Thoracic aorta (tissue), 2 donors: Measurements from ENCODE around the gene NF2. TPM values are rescaled to one million over a fixed set of nuclear protein-coding genes. Genes with fewer than 3 reads are reported as not detected.

Experiments used
- ATAC-seq: fragments of 150-250 bp; one replicate; pipeline ENCODE4 v1.8.0; 2017; ENCODE audit warnings: low read depth; ENCODE audit not compliant: insufficient number of reproducible peaks, low FRiP score
- DNase-seq: peaks from one replicate; pipeline ENCODE4 v3.0.0-alpha.2; 2020; ENCODE audit warnings: low spot score
- H3K27ac ChIP-seq, 2 donors: fragments of 200-600 bp; sonication (generic); 1 replicate in 1 of 2; 2 replicates in 1 of 2; pipeline ENCODE4 v1.5.1; 2016; ENCODE audit warnings: mild to moderate bottlenecking in 2 of 2, moderate library complexity in 2 of 2
- H3K27me3 ChIP-seq: fragments of 200-600 bp; sonication (generic); replicated peaks from 2 replicates; pipeline ENCODE4 v1.6.0; 2016; ENCODE audit warnings: mild to moderate bottlenecking; ENCODE audit not compliant: insufficient read depth
- H3K36me3 ChIP-seq: fragments of 200-600 bp; sonication (generic); one replicate; pipeline ENCODE4 v1.5.1; 2016
- H3K4me1 ChIP-seq, 2 donors: fragments of 200-600 bp; sonication (generic); 1 replicate in 1 of 2; 2 replicates in 1 of 2; pipeline versions ENCODE4 v1.5.1 to v1.6.0; 2016; ENCODE audit warnings: low read depth in 2 of 2, mild to moderate bottlenecking in 1 of 2; ENCODE audit not compliant: control insufficient read depth in 1 of 2
- H3K4me3 ChIP-seq: fragments of 200-600 bp; sonication (generic); 2 replicates; pipeline ENCODE4 v1.5.1; 2016; ENCODE audit warnings: mild to moderate bottlenecking
- H3K9me3 ChIP-seq: fragments of 200-600 bp; sonication (generic); 2 replicates; pipeline ENCODE4 v1.5.1; 2016
- CTCF ChIP-seq: fragments of 200-600 bp; sonication (generic); IDR thresholded peaks from one replicate; pipeline ENCODE4 v1.5.1; 2019; ENCODE audit warnings: antibody characterized with exemption
- total RNA-seq, 2 donors: library from RNA; depleted of rRNA; stranded (reverse); fragments of >200 nt; gene quantifications; one replicate each; pipeline versions ENCODE4 v1.1.0 to v1.2.3, GENCODE V29; 2016

The NF2 gene
- total RNA-seq, 2 donors from 2014 or later = 37.1 to 41.2 TPM

DNA sequence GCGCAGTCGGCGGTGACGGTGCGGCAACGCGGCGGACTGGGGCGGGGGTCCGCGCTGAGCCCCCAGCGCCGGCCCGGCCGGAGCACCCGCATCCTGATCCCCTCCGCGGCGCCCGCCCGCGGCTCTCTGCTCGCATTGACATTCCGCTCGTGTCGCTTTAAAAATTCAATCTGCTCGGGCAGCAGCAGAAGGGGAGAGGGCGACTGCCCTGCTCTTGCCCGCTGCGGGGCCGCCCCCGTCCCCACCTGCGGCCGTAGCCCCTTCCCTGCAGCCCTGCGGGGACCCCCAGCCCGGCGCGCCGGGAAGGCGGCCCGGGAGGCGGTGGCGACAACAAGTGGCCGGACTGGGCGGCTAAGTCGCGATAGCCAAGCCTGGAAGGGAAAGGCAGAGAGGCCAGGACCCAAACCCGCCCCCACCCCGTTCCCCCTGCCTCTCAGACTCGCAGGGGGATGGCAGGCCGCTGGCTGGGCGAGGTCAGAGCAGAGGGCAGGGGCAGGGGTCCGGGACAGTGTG, 117.4 kb downstream of the NF2 start:
- no peak for TF ChIP-seq CTCF
- peaks cover 8% of the 10 kb centered on the region for H3K27me3 ChIP-seq
- ATAC-seq (no peak), DNase-seq (no peak)
- no peak overlapping the region for H3K4me3 ChIP-seq
- H3K9me3 ChIP-seq = no peaks in the 10 kb centered on the region
- H3K36me3 ChIP-seq = no peaks in the 10 kb centered on the region
- no peak overlapping the region for H3K27ac ChIP-seq
- peaks cover 0 to 8% of the 10 kb centered on the region in 2 donors for H3K4me1 ChIP-seq

GRCh38 chr22:29722151-29722550, 118.7 kb downstream of the NF2 start:
- ATAC-seq = no peak
- H3K27ac ChIP-seq = no peak overlapping the region
- no peak for TF ChIP-seq CTCF
- H3K4me3 ChIP-seq = no peak overlapping the region
- no peaks in the 10 kb centered on the region for H3K9me3 ChIP-seq
- no peak for DNase-seq
- peaks cover 8% of the 10 kb centered on the region for H3K27me3 ChIP-seq
- H3K4me1 ChIP-seq = peaks cover 0 to 8% of the 10 kb centered on the region in 2 donors
- no peaks in the 10 kb centered on the region for H3K36me3 ChIP-seq

- no peak for DNase-seq
- TF ChIP-seq CTCF = no peak
- Histone ChIP-seq H3K27me3 (peaks cover 8% of the 10 kb centered on the region), H3K4me3 (no peak overlapping the region), H3K4me1 (peaks cover 0 to 8% of the 10 kb centered on the region in 2 donors), H3K27ac (no peak overlapping the region), H3K36me3 (no peaks in the 10 kb centered on the region), H3K9me3 (no peaks in the 10 kb centered on the region)
- no peak for ATAC-seq
Measured at GRCh38 chr22:29722587-29722986, 119.2 kb downstream of the NF2 start.

- DNase-seq = no peak
- Histone ChIP-seq H3K9me3 (no peaks in the 10 kb centered on the region), H3K4me3 (no peak overlapping the region), H3K27ac (no peak overlapping the region), H3K27me3 (peaks cover 8% of the 10 kb centered on the region), H3K36me3 (no peaks in the 10 kb centered on the region), H3K4me1 (peaks cover 0 to 8% of the 10 kb centered on the region in 2 donors)
- ATAC-seq = no peak
- no peak for TF ChIP-seq CTCF
Measured at GRCh38 chr22:29723766-29724165, 120.3 kb downstream of the NF2 start.

GRCh38 chr22:29724843-29725242, 121.4 kb downstream of the NF2 start:
- no peaks in the 10 kb centered on the region for H3K36me3 ChIP-seq
- H3K9me3 ChIP-seq = no peaks in the 10 kb centered on the region
- H3K27ac ChIP-seq = no peak overlapping the region
- H3K4me1 ChIP-seq = peaks cover 0 to 8% of the 10 kb centered on the region in 2 donors
- peaks cover 8% of the 10 kb centered on the region for H3K27me3 ChIP-seq
- TF ChIP-seq CTCF = no peak
- ATAC-seq = no peak
- H3K4me3 ChIP-seq = no peak overlapping the region
- DNase-seq = no peak
